ENCODE results near the gene SPON1. TPM values are rescaled to one million over a fixed set of nuclear protein-coding genes. Genes with fewer than 3 reads are reported as not detected.

Gene SPON1
- total RNA-seq, 1 donor from 2014 or later: 13.2 TPM

DNA sequence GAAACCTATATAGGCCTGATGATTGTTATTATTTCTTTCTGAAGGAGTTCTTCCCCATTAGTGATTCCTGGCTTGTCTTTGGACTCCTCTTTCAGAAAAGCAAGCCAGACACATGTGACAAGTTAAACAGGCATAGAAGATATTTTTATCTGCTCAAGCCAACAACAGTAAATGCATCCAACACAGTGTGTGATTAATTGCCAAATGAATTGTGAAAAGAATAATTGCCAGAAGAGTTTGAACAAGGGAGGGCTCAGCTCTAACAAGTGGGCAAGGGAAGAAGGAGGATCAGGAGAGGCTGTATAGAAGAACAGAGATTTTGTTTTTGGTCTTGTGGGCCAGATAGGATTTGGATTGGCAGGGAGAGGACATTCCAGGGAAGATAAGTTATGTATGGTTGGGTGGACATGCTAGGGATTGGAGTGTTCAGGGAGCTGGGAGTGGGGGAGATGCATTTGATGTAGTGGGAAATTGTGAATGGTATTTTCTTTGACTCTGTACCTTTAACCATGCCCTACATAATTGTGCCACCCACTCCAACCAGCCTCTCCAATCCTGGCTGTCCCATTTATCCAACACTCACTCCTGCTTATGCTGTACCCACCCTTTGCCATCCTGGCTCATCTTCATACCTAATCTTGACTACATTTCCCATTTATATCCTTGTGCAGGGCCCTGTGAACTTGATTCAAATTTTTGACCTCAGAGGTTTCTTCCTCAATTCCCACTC is 223.7 kb downstream of the SPON1 start:
- Mint-ChIP-seq H3K27ac (ENCODE audit: unreplicated experiment) (no peak overlapping the region), H3K4me3 (no peak overlapping the region), H3K36me3 (ENCODE audit: low read depth) (no peaks in the 10 kb centered on the region), H3K4me1 (peaks cover 36% of the 10 kb centered on the region), H3K9me3 (peaks cover 4% of the 10 kb centered on the region), H3K27me3 (ENCODE audit: low read depth) (peaks cover 2% of the 10 kb centered on the region)
- DNase-seq (ENCODE audit: low read depth, low spot score): no peak
- no peak for TF ChIP-seq CTCF (conservative IDR thresholded peaks at IDR 0.05)

GRCh38 chr11:14189874-14190273 is 227.4 kb downstream of the SPON1 start:
- H3K4me1 Mint-ChIP-seq: peaks cover 15% of the 10 kb centered on the region
- H3K9me3 Mint-ChIP-seq: peaks cover 4% of the 10 kb centered on the region
- H3K4me3 Mint-ChIP-seq: no peak overlapping the region
- H3K27ac Mint-ChIP-seq (ENCODE audit: unreplicated experiment): no peak overlapping the region
- H3K36me3 Mint-ChIP-seq (ENCODE audit: low read depth): no peaks in the 10 kb centered on the region
- peaks cover 2% of the 10 kb centered on the region for H3K27me3 Mint-ChIP-seq (ENCODE audit: low read depth)
- no peak for DNase-seq (ENCODE audit: low read depth, low spot score)
- TF ChIP-seq CTCF (conservative IDR thresholded peaks at IDR 0.05): no peak

DNA sequence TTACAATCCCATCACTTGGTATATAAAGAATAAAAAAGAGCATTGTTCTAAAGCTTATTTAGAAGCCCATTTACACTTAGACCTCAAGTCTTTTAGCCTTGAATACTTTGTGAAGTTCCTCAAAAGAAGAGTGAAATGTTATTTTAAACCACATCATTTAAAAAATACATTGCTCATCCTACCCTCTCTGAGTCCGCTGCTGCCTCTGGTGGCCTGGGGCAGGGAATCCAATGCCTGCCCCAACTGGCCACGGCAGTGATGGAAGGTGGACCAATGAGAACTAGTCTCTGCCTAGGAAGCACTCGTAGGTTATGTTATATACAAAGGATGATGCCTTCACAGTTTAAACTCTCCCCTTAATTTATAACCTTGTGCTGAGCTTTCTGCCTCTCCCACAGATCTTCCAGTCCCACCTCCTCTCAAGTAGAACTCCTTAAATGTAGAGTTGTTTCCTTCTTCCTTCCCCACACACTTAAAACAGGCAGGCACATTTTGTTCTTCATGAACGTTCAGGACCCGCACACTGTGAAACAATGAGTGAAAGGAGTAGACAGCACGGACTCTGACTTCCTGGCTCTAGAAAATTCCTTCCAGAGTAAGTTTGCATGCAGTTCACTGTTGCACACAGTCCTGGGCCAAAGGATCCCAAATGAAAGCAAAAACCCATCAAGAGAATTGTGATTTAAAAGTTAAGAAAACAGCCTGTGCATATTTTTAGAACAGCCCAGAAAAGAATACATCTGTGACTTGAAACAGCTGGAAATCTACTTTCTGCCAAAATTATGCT is 228.7 kb downstream of the SPON1 start:
- no peaks in the 10 kb centered on the region for H3K36me3 Mint-ChIP-seq (ENCODE audit: low read depth)
- no peak overlapping the region for H3K27ac Mint-ChIP-seq (ENCODE audit: unreplicated experiment)
- peaks cover 2% of the 10 kb centered on the region for H3K27me3 Mint-ChIP-seq (ENCODE audit: low read depth)
- H3K4me3 Mint-ChIP-seq: no peak overlapping the region
- no peak for DNase-seq (ENCODE audit: low read depth, low spot score)
- no peaks in the 10 kb centered on the region for H3K9me3 Mint-ChIP-seq
- H3K4me1 Mint-ChIP-seq: peaks cover 5% of the 10 kb centered on the region
- TF ChIP-seq CTCF (conservative IDR thresholded peaks at IDR 0.05): no peak

DNA sequence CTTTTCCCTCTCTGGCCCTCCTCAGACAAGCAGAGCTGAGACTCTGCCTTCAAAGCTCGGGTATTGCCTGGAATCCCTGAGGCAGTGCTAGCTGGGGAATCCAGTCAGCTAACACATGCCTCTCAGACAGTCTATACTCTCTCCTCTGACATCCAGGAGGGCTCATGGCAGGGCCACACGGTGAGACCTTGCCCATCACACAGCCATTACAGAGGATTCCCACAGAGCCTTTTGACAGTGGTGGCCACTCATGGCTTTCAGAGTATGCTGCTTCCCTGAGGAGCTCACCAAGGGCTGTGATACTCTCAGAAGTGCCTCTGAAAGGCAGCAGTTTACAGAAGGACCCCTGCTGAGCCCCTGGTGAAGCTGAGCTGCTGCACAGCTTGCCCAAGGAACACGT is 231.1 kb downstream of the SPON1 start:
- Mint-ChIP-seq H3K4me1 (peaks cover 4% of the 10 kb centered on the region), H3K4me3 (no peak overlapping the region), H3K36me3 (ENCODE audit: low read depth) (no peaks in the 10 kb centered on the region), H3K27me3 (ENCODE audit: low read depth) (peaks cover 2% of the 10 kb centered on the region), H3K27ac (ENCODE audit: unreplicated experiment) (no peak overlapping the region), H3K9me3 (no peaks in the 10 kb centered on the region)
- no peak for DNase-seq (ENCODE audit: low read depth, low spot score)
- no peak for TF ChIP-seq CTCF (conservative IDR thresholded peaks at IDR 0.05)

DNA sequence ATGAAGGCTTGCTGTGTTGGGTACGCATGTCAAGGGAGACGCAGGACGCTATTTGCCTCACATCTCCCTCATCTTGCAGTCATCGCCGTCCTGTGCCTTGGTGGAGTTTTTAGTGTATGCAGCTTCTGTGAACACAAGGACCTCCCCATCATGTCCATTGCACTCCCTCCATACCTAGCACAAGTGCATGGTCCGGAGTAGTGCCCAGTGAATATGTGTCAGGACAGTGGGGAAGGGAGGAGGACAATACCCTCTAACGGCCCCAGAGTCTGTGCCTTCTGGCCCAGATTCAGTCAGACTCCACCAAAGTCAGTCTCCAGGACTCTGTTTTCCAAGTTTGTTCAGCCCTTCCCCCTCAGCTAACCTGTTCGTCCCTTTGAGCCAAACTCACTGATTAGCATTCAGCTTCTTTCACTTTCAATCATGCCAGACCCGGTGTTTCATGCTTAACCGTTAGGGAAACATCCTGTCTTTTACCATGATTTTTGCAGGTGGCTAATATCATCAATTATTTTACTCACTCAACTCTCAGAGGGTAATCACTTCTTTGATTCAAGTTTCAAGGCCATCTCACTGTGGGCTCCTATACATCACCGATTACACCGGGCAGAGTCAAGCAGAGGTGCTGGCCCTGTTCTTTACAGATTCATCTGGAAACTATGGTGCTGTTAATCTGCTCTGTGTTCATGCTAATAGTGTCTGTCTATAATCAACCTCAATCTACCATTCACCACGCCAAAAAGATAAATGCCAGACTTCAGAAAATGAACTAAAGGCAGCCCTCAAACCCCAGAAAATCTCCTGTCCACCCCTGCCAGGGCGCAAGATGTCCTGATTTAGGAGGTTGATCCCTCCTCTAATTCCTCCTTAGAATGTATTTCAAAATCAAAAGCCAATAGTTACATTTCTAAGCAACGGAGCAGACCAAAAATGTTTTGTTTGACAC is 240.0 kb downstream of the SPON1 start:
- Mint-ChIP-seq H3K4me3 (no peak overlapping the region), H3K9me3 (peaks cover 2% of the 10 kb centered on the region), H3K27ac (ENCODE audit: unreplicated experiment) (no peak overlapping the region), H3K4me1 (no peaks in the 10 kb centered on the region), H3K27me3 (ENCODE audit: low read depth) (no peaks in the 10 kb centered on the region), H3K36me3 (ENCODE audit: low read depth) (no peaks in the 10 kb centered on the region)
- TF ChIP-seq CTCF (conservative IDR thresholded peaks at IDR 0.05): no peak
- DNase-seq (ENCODE audit: low read depth, low spot score): no peak

Data from neural crest cell (in vitro differentiated cells).